ENCODE results near the gene KIF13A.
"Not testable (repeated sequence)": the region's sequence is repeated elsewhere in the genome, so short reads cannot be mapped to it uniquely, and the experiment has no call there.

DNA sequence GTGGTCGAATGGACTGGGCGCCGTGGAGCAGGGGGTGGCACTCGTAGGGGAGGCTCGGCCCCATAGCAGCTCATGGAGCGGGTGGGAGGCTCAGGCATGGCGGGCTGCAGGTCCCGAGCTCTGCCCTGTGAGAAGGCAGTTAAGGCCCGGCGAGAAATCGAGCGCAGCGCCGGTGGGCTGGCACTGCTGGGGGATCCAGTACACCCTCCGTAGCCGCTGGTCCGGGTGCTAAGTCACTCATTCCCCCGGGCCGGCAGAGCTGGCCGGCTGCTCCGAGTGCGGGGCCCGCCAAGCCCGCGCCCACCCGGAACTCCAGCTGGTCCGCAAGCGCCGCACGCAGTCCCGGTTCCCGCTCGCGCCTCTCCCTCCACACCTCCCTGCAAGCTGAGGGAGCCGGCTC lies 242.1 kb downstream of the KIF13A start:
- not testable (repeated sequence) for TF ChIP-seq POLR2AphosphoS5 (IDR thresholded peaks at IDR 0.05; ENCODE audit: borderline replicate concordance, low read depth, low read length); EZH2 (IDR thresholded peaks at IDR 0.05); FOXP2 (optimal IDR thresholded peaks at IDR 0.05; ENCODE audit: control extremely low read depth, extremely low read length, insufficient read depth)

Measured in SK-N-MC (cell line).